ENCODE results near the gene CPNE8. TPM values are rescaled to one million over a fixed set of nuclear protein-coding genes. Genes with fewer than 3 reads are reported as not detected.

The CPNE8 gene
- polyA plus RNA-seq, 2 of the 4 experiments (the other 2 are of a cell fraction) = 8.0 to 30.1 TPM

DNA sequence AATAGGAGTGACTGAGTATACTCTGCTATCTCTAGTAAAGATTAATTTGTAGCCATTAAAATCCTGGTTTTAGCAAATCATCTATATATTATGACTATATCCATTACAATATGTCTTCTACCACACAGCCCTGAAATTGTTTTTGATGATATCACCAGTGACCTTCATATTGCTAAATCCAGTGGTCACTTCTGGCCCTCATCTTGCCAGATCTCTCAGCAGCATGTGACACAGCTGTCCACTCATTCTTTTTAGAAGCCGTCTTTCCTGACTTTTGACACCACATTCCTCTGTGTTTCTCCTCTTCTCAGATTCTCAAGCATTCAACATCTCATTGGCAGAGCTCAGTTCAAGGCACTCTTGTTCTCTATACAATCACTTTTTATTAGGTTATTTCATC is 54.9 kb downstream of the CPNE8 start:
- ChIA-PET CTCF (interaction anchor here (0.9 kb wide), 1 partner anchor 56 kb away, joined by 3 read pairs; no protein-coding TSS in a partner anchor), POLR2A (no interaction called here)
- Histone ChIP-seq H3K27ac (no peak overlapping the region), H3K4me1 (no peaks in the 10 kb centered on the region), H3K4me3 (no peak overlapping the region), H3K9me3 (no peaks in the 10 kb centered on the region), H3K4me2 (no peak overlapping the region)
- no peak for TF ChIP-seq KDM5A (IDR thresholded peaks at IDR 0.05)
- TF ChIP-seq POLR2A (IDR thresholded peaks at IDR 0.05; ENCODE audit: low read length) = no peak
- TF ChIP-seq ZFP36 (IDR thresholded peaks at IDR 0.05; ENCODE audit: borderline replicate concordance, partially characterized antibody) = no peak
- DNase-seq (ENCODE audit: low read depth in 1 of 2, low spot score in 1 of 2) (no peak), ATAC-seq (no peak), FAIRE-seq (no peak)
- 91% methylated on average over 1 of the region's 1 CpG for WGBS (ENCODE audit: missing lambda C conversion rate)

DNA sequence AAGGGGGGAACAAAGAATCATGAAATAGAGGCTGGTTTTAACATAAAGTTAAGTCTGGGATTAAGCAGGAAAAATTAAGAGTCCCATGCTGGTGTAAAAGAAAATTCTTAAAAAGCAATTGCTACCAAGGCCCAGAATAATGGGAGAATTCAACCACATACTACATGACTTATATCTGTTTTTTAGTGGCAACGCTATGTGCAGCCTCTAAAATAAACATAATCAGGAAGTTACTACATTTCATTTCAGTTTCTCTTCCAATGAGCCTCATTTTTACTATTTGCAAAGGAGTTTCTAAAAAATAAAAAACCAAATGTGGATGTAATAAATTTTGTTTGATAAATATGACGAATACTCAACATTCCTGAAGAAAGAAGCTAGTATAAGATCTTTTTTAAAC is 58.1 kb downstream of the CPNE8 start:
- FAIRE-seq (no peak), DNase-seq (ENCODE audit: low read depth in 1 of 2, low spot score in 1 of 2) (no peak), ATAC-seq (no peak)
- Histone ChIP-seq H3K4me1 (no peaks in the 10 kb centered on the region), H3K27ac (no peak overlapping the region), H3K9me3 (no peaks in the 10 kb centered on the region), H3K4me2 (no peak overlapping the region), H3K4me3 (no peak overlapping the region)
- no peak for TF ChIP-seq KDM5A (IDR thresholded peaks at IDR 0.05)
- TF ChIP-seq HOXB13 (CRISPR knock-in tag; IDR thresholded peaks at IDR 0.05; ENCODE audit: low read depth) = no peak
- TF ChIP-seq, protein P1, sequence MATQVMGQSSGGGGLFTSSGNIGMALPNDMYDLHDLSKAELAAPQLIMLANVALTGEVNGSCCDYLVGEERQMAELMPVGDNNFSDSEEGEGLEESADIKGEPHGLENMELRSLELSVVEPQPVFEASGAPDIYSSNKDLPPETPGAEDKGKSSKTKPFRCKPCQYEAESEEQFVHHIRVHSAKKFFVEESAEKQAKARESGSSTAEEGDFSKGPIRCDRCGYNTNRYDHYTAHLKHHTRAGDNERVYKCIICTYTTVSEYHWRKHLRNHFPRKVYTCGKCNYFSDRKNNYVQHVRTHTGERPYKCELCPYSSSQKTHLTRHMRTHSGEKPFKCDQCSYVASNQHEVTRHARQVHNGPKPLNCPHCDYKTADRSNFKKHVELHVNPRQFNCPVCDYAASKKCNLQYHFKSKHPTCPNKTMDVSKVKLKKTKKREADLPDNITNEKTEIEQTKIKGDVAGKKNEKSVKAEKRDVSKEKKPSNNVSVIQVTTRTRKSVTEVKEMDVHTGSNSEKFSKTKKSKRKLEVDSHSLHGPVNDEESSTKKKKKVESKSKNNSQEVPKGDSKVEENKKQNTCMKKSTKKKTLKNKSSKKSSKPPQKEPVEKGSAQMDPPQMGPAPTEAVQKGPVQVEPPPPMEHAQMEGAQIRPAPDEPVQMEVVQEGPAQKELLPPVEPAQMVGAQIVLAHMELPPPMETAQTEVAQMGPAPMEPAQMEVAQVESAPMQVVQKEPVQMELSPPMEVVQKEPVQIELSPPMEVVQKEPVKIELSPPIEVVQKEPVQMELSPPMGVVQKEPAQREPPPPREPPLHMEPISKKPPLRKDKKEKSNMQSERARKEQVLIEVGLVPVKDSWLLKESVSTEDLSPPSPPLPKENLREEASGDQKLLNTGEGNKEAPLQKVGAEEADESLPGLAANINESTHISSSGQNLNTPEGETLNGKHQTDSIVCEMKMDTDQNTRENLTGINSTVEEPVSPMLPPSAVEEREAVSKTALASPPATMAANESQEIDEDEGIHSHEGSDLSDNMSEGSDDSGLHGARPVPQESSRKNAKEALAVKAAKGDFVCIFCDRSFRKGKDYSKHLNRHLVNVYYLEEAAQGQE (IDR thresholded peaks at IDR 0.05) = no peak
- no peak for TF ChIP-seq HOXA7 (CRISPR knock-in tag; IDR thresholded peaks at IDR 0.05)
- no peak for TF ChIP-seq HEYL (CRISPR knock-in tag; IDR thresholded peaks at IDR 0.05)
- no peak for TF ChIP-seq ZC3H11A (IDR thresholded peaks at IDR 0.05)
- TF ChIP-seq, protein P2, sequence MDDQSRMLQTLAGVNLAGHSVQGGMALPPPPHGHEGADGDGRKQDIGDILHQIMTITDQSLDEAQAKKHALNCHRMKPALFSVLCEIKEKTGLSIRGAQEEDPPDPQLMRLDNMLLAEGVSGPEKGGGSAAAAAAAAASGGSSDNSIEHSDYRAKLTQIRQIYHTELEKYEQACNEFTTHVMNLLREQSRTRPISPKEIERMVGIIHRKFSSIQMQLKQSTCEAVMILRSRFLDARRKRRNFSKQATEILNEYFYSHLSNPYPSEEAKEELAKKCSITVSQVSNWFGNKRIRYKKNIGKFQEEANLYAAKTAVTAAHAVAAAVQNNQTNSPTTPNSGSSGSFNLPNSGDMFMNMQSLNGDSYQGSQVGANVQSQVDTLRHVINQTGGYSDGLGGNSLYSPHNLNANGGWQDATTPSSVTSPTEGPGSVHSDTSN (IDR thresholded peaks at IDR 0.05) = no peak
- no peak for TF ChIP-seq MAZ (IDR thresholded peaks at IDR 0.05; ENCODE audit: borderline replicate concordance, low read depth, low read length)
- no peak for TF ChIP-seq NFE2L2 (conservative IDR thresholded peaks at IDR 0.05; ENCODE audit: low read length)
- no peak for TF ChIP-seq SREBF2 (IDR thresholded peaks at IDR 0.05)
- TF ChIP-seq, protein P3, sequence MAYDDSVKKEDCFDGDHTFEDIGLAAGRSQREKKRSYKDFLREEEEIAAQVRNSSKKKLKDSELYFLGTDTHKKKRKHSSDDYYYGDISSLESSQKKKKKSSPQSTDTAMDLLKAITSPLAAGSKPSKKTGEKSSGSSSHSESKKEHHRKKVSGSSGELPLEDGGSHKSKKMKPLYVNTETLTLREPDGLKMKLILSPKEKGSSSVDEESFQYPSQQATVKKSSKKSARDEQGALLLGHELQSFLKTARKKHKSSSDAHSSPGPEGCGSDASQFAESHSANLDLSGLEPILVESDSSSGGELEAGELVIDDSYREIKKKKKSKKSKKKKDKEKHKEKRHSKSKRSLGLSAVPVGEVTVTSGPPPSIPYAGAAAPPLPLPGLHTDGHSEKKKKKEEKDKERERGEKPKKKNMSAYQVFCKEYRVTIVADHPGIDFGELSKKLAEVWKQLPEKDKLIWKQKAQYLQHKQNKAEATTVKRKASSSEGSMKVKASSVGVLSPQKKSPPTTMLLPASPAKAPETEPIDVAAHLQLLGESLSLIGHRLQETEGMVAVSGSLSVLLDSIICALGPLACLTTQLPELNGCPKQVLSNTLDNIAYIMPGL (CRISPR knock-in tag; IDR thresholded peaks at IDR 0.05; ENCODE audit: borderline replicate concordance) = no peak
- TF ChIP-seq, protein P4, sequence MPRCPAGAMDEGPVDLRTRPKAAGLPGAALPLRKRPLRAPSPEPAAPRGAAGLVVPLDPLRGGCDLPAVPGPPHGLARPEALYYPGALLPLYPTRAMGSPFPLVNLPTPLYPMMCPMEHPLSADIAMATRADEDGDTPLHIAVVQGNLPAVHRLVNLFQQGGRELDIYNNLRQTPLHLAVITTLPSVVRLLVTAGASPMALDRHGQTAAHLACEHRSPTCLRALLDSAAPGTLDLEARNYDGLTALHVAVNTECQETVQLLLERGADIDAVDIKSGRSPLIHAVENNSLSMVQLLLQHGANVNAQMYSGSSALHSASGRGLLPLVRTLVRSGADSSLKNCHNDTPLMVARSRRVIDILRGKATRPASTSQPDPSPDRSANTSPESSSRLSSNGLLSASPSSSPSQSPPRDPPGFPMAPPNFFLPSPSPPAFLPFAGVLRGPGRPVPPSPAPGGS (IDR thresholded peaks at IDR 0.05) = no peak
- no peak for TF ChIP-seq FOXS1 (CRISPR knock-in tag; IDR thresholded peaks at IDR 0.05)
- no peak for TF ChIP-seq FOSB (CRISPR knock-in tag; IDR thresholded peaks at IDR 0.05)
- no peak for TF ChIP-seq CHD2 (IDR thresholded peaks at IDR 0.05; ENCODE audit: low read length, partially characterized antibody)
- TF ChIP-seq MAFK (IDR thresholded peaks at IDR 0.05; ENCODE audit: partially characterized antibody) = no peak
- TF ChIP-seq, protein P5, sequence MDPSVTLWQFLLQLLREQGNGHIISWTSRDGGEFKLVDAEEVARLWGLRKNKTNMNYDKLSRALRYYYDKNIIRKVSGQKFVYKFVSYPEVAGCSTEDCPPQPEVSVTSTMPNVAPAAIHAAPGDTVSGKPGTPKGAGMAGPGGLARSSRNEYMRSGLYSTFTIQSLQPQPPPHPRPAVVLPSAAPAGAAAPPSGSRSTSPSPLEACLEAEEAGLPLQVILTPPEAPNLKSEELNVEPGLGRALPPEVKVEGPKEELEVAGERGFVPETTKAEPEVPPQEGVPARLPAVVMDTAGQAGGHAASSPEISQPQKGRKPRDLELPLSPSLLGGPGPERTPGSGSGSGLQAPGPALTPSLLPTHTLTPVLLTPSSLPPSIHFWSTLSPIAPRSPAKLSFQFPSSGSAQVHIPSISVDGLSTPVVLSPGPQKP (IDR thresholded peaks at IDR 0.05; ENCODE audit: low read depth, low read length) = no peak
- TF ChIP-seq CBX2 (IDR thresholded peaks at IDR 0.05; ENCODE audit: borderline replicate concordance, low read depth) = no peak
- ChIA-PET CTCF (no interaction called here), POLR2A (no interaction called here)
- 94% methylated on average over 2 of the region's 2 CpGs for WGBS (ENCODE audit: missing lambda C conversion rate)
